CD4-positive, alpha-beta T cell treated with Interleukin-17A for 1 hour (primary cell): ENCODE results near the gene STAB1.
"Not testable (repeated sequence)": the region's sequence is repeated elsewhere in the genome, so short reads cannot be mapped to it uniquely, and the experiment has no call there.

Experiments
- DNase-seq: peaks from one replicate; pipeline ENCODE4 v3.0.0-alpha.2; 2020

Gene STAB1

GRCh38 chr3:52525680-52526561 is 30.8 kb downstream of the STAB1 start:
- no peak for DNase-seq

DNA sequence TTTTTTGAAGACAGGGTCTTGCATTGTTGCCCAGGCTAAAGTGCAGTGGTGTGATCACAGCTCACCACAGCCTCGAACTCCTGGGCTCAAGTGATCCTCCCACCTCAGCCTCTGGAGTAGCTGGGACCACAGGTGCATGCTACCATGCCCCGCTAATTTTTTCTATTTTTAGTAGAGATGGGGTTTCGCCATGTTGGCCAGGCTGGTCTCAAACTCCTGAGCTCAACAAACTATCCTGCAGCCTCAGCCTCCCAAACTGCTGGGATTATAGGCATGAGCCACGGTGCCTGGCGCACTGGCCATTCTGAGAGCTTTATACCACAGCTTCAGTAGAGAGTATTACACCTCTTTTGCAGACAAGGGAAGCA is 31.5 kb downstream of the STAB1 start:
- not testable (repeated sequence) for DNase-seq

DNA sequence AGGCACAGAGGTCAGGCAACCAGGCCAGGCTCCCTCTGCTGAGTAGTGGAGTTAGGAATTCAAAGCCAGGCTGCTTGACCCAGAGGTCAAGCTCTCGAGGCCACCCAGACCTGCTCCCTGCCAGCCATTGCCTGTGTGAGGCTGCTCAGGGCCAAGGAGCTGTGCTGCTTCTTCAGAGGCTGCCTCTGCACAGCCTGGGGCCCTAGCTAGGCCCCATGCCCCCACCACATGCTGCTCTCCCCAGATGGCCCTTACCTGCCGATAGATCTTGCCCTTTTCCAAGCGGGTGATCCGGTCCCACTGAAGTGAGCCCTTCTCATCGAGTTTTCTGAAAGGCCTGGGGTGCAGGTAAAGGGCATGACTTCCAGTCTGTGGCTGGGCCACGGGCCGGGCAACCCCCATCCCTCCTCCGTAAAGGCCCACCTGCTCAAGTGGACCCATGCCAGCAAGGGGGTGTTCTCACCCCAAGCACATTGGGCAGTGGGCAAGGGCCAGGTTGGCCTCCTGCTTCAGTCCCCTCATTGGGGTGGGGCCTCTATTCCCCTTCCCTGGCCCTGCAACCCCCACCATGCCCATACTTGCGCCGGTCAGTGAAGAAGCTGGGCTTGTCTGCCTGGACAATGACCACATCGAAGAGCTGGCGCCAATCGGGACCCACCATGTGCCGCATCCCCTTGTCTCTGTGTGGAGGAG is 32.0 kb downstream of the STAB1 start:
- DNase-seq: no peak

GRCh38 chr3:52527732-52528585 is 32.8 kb downstream of the STAB1 start:
- no peak for DNase-seq

GRCh38 chr3:52528586-52529375 is 33.6 kb downstream of the STAB1 start:
- no peak for DNase-seq

- no peak for DNase-seq
Measured at GRCh38 chr3:52529376-52530333, 34.5 kb downstream of the STAB1 start.

DNA sequence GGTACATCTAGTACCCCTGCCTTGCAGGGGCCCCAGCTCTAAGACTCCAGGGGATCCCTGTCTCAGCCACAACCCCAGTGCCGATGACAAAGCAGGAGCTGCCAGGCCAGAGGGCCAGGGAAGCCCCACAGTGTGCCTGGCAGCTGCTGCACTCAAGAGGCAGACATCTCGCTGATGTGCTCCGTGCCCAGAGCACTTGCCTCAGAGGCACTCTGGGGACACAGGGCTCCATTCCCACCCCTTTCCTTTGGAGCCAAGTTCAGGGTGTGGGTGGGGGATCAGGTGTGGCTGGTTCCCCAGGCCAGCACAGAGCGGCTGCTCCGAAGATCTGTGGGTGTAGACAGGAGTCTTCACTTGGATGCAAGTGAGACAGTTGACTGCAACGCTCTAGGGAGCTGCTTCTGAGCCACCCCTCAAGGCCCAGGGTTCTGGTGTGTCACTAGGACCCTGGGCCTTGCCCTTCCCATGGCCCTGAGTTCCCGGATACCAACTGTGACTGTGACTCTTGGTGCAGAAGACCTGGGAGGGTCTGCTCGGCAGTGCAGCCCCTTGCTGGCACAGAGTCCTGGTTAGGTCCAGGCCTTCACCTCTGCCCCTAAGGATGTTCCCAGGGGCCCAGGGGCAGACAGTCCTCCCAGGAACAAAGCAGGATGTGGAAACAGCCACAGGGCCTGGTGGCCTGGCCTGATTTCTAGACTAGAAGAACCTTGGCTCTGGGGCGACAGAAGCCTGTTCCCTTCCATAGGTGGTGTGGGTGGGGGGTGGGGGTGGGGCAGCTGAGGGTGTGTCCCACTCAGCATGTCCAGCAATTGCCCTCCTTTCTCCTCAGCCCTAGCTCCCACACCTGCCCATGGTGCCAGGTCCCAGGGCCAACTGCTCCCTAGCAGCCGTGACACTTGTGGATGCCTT is 36.0 kb downstream of the STAB1 start:
- no peak for DNase-seq

GRCh38 chr3:52531860-52532516 is 36.9 kb downstream of the STAB1 start:
- DNase-seq: no peak

DNA sequence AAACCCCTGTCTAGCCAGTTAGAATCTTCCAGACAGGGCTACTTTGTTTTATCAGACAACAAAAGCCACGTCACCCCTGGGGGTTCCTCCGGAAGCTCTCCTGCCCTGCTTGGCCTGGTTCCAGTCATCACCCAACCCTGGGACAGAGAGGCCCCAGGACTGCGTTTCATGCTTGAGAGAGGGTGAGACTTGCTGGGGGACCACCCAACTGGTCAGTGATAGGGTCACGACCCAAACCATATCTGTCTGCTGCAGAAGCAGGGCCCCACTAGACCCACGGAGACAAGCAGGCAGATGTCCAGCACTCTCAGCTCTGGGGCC is 37.3 kb downstream of the STAB1 start:
- DNase-seq: peak; percentile 31

DNA sequence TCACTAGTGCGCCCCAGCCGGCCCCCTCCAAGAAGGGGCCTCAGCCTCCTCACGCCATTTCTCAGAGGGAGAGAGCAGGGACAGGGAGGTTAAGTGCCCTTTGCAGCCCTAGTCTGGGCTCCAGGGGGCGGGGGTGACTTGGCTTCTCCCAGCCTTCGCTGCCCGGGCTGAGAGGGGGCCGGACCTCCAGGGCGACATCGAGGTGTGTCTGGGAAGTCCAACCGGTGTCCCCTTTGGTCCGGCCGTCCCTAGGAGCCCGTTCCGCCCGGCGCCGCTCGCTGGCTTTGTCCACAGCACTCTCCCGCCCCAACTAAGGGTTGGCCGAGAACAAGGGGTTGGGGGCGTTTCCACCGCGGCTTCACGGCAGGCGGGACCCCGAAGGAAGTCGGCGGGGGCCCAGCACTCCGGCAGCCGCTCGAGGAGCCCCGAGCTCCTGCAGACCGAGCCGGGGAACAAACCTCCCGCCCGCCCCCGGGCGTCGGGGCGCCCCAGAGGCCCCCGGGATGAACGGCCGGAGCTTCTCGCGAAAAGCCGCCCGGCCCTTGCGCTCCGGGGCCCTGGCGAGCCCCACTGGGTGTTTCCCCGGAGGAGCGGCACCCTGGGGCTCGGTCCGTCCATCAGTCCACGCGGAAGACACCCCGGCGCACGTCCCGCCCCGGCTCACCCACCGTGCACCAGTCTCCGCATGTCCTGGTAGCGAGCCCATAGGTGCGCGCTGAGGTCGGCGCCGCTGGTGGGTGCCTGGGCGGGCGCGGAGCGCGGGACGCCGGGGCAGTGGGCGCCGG is 37.9 kb downstream of the STAB1 start:
- peak; percentile 28 for DNase-seq

DNA sequence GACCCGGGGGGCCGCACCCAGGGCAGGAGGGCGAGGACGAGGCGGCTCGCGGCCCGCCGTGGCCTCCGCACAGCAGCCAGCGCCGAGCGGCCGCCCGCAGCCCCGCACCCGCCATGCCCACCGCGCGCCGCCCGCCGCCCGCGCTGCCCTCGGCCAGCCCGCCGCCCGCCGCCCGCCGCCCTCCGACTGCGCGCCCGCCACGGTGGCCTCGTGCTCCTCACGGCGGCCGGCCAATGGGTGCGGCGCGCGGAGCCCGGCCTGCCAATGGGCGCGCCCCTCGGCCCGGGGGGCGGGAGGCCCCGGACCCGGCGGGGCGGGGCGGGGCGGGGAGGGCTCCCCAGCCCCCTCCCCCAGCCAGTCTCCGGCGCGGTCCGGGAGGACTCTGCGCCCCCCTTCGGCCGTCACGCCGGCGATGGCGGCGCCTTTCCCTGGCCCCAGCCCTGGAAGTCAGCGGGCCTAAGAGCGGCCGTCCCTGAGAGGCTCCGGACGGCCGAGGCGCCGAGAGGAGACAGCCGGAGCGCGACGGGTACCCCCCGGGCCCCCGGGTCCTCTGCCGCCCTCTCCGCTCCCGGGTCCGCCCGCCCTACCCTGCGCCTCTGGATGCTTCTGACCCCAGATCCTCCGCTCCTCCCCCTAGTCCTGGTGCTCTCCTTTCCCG is 38.6 kb downstream of the STAB1 start, which contains the start of gene NT5DC2:
Gene NT5DC2 (minus strand): TSS at position 235 of the 658 bp plus-strand sequence. CDS start 120 bp downstream, at position 115.
- peak; percentile 64 for DNase-seq

- DNase-seq: no peak
Measured at GRCh38 chr3:52534281-52535183, 39.4 kb downstream of the STAB1 start.

- no peak for DNase-seq
Measured at GRCh38 chr3:52535411-52536111, 40.4 kb downstream of the STAB1 start.

GRCh38 chr3:52536112-52536368 is 40.9 kb downstream of the STAB1 start:
- no peak for DNase-seq

DNA sequence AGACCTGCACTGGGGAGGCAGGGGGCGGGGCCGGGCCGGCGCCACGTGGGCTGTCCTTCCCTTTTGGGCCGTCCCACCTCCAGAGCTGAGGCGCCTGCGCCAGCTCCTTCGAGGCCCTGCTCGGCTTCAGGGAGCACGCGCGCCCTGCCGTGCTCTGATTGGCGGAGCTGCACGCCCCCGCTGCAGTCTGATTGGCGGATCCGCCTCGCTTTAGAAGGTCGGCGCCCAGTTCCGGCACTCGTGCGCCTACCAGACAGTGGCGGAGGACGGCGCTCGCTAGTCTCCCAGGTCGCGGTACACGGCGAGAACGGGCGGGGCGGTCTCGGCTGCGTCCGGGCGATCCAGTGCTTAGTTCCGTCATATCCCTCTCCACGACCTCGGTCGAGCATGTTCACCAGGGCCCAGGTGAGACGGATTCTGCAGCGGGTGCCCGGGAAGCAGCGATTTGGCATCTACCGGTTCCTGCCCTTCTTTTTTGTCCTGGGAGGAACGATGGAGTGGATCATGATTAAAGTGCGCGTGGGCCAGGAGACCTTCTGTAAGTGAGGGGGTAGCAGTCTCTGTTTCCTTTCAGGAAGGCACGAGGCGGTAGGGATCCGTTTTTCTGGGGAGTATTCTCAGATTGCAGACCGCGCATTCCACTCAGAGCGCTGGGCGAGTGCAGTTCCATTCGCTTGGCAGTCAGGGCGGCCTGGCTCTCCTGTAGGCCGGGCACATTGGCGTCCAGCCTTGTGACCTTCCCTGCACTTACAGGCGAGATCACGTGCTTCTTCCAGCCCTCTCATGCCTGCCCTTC is 41.4 kb downstream of the STAB1 start, which contains the start of gene UQCC5:
Gene UQCC5 (plus strand): TSS at position 237 of the 796 bp plus-strand sequence. CDS start 151 bp downstream, at position 388.
- DNase-seq: peak; percentile 98

GRCh38 chr3:52537165-52537620 is 42.1 kb downstream of the STAB1 start:
- no peak for DNase-seq
